ENCODE measurements around the gene FAM114A1. TPM values are rescaled to one million over a fixed set of nuclear protein-coding genes. Genes with fewer than 3 reads are reported as not detected.

The FAM114A1 gene
- total and polyA plus RNA-seq, 2 of the 8 experiments (the other 6 are each of a cell fraction or from before 2014, with no cell fraction given): 9.5 to 12.0 TPM

GRCh38 chr4:38994135-38994534, 126.5 kb downstream of the FAM114A1 start:
- no peaks in the 10 kb centered on the region for H3K79me1 ChIP-seq (ENCODE audit: low read depth, low read length)
- no peaks in the 10 kb centered on the region for H3K9me3 ChIP-seq (ENCODE audit: insufficient read depth in 2 of 2, low read depth in 1 of 2, low read length in 1 of 2)
- H2BK20ac ChIP-seq (ENCODE audit: low read length): no peak overlapping the region
- no peaks in the 10 kb centered on the region for H4K20me1 ChIP-seq (replicated peaks in 1 of 2; ENCODE audit: control insufficient read depth in 1 of 2, insufficient read depth in 2 of 2, low read length in 2 of 2)
- H3K27ac ChIP-seq (ENCODE audit: low read depth, low read length): no peak overlapping the region
- DNase-seq (ENCODE audit: low read depth in 1 of 2, low spot score in 2 of 2): no peak
- H3K14ac ChIP-seq (ENCODE audit: insufficient read length): no peak overlapping the region
- no peak for FAIRE-seq
- no peaks in the 10 kb centered on the region for H3K4me1 ChIP-seq (replicated peaks in 1 of 4; ENCODE audit: control insufficient read depth in 3 of 4, insufficient read depth in 4 of 4, low read length in 3 of 4)
- H3K18ac ChIP-seq (ENCODE audit: extremely low read depth, low read length): no peak overlapping the region
- H3K23ac ChIP-seq (ENCODE audit: insufficient read length): no peak overlapping the region
- H3K4me3 ChIP-seq (ENCODE audit: extremely low read depth in 1 of 4, insufficient read depth in 2 of 4, low read depth in 3 of 4, low read length in 4 of 4): no peak overlapping the region
- no peak overlapping the region for H3K4ac ChIP-seq (replicated peaks; ENCODE audit: insufficient read length, low read depth, low read length)
- H3K27me3 ChIP-seq (replicated peaks in 1 of 4; ENCODE audit: control insufficient read depth in 3 of 4, extremely low read depth in 1 of 4, insufficient read depth in 3 of 4, low read length in 3 of 4): no peaks in the 10 kb centered on the region
- no peak overlapping the region for H4K8ac ChIP-seq (ENCODE audit: extremely low read depth, insufficient read depth, low read length)
- no peak overlapping the region for H3K4me2 ChIP-seq (ENCODE audit: insufficient read depth in 1 of 2, low read depth in 2 of 2, low read length in 2 of 2)
- H2AK5ac ChIP-seq (ENCODE audit: low read depth, low read length): no peak overlapping the region
- 95% methylated on average over 4 of the region's 4 CpGs; no CpG with 5 or more reads in 1 of the 2 experiments for WGBS, 2 experiments (ENCODE audit: extremely low coverage in 1 of 2, insufficient coverage in 1 of 2, insufficient read length in 1 of 2, insufficient replicate concordance in 2 of 2, low coverage in 1 of 2, low lambda C conversion rate in 2 of 2, missing lambda C conversion rate in 1 of 2)
- H2AFZ ChIP-seq (ENCODE audit: low read length): no peak overlapping the region
- CTCF ChIA-PET (ENCODE audit: partially characterized antibody): interaction anchor here (0.7 to 1.3 kb wide), 6 partner anchors 29 to 785 kb away, joined by 3 to 6 read pairs (median 4); no protein-coding TSS in a partner anchor
- no peak overlapping the region for H2BK12ac ChIP-seq (ENCODE audit: low read depth, low read length)
- no peak overlapping the region for H4K91ac ChIP-seq (replicated peaks; ENCODE audit: insufficient read length, low read length)
- no peaks in the 10 kb centered on the region for H3K79me2 ChIP-seq (ENCODE audit: control insufficient read depth in 1 of 2, insufficient read depth in 2 of 2, low read length in 2 of 2)
- no peak overlapping the region for H2BK15ac ChIP-seq (ENCODE audit: low read length)
- POLR2A ChIA-PET (ENCODE audit: partially characterized antibody): no interaction called here
- no peaks in the 10 kb centered on the region for H3K23me2 ChIP-seq (ENCODE audit: low read depth, low read length)
- H3K56ac ChIP-seq (replicated peaks; ENCODE audit: insufficient read length, low read depth, low read length): no peak overlapping the region
- H3K36me3 ChIP-seq (ENCODE audit: control insufficient read depth in 2 of 4, insufficient read depth in 4 of 4, low read length in 3 of 4): no peaks in the 10 kb centered on the region
- no peak overlapping the region for H3K9ac ChIP-seq (replicated peaks in 1 of 4; ENCODE audit: extremely low read depth in 1 of 4, low read depth in 3 of 4, low read length in 3 of 4)
- no peak overlapping the region for H2BK5ac ChIP-seq (ENCODE audit: low read depth, low read length)
- no peak overlapping the region for H2BK120ac ChIP-seq (replicated peaks; ENCODE audit: low read depth, low read length)
- H4K5ac ChIP-seq (ENCODE audit: insufficient read length, low read depth, low read length): no peak overlapping the region
- TF ChIP-seq POLR2A (IDR thresholded peaks at IDR 0.05; ENCODE audit: control extremely low read depth in 1 of 2, low read depth in 2 of 2, low read length in 2 of 2) (no peak), TEAD4 (IDR thresholded peaks at IDR 0.05; ENCODE audit: low read depth, low read length) (no peak), TAF7 (optimal IDR thresholded peaks at IDR 0.05; ENCODE audit: borderline replicate concordance, low read depth, low read length) (no peak), JUND (IDR thresholded peaks at IDR 0.05; ENCODE audit: low read length) (no peak), NRF1 (IDR thresholded peaks at IDR 0.05; ENCODE audit: low read depth, low read length) (no peak), KDM1A (IDR thresholded peaks at IDR 0.05; ENCODE audit: borderline replicate concordance, low read length) (no peak), HDAC6 (IDR thresholded peaks at IDR 0.05; ENCODE audit: low read depth, low read length) (no peak), CHD2 (IDR thresholded peaks at IDR 0.05; ENCODE audit: low read length) (no peak), EZH2 (IDR thresholded peaks at IDR 0.05; ENCODE audit: low read depth, low read length, severe bottlenecking) (no peak), POLR2AphosphoS5 (IDR thresholded peaks at IDR 0.05; ENCODE audit: low read depth, low read length) (no peak), YY1 (IDR thresholded peaks at IDR 0.05; ENCODE audit: low read depth, low read length) (no peak)
- TF ChIP-seq, protein P1, sequence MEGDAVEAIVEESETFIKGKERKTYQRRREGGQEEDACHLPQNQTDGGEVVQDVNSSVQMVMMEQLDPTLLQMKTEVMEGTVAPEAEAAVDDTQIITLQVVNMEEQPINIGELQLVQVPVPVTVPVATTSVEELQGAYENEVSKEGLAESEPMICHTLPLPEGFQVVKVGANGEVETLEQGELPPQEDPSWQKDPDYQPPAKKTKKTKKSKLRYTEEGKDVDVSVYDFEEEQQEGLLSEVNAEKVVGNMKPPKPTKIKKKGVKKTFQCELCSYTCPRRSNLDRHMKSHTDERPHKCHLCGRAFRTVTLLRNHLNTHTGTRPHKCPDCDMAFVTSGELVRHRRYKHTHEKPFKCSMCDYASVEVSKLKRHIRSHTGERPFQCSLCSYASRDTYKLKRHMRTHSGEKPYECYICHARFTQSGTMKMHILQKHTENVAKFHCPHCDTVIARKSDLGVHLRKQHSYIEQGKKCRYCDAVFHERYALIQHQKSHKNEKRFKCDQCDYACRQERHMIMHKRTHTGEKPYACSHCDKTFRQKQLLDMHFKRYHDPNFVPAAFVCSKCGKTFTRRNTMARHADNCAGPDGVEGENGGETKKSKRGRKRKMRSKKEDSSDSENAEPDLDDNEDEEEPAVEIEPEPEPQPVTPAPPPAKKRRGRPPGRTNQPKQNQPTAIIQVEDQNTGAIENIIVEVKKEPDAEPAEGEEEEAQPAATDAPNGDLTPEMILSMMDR (IDR thresholded peaks at IDR 0.05; ENCODE audit: control extremely low read depth in 1 of 3, insufficient read depth in 1 of 3, low read depth in 1 of 3, low read length in 3 of 3): no peak
- TF ChIP-seq, protein P2, sequence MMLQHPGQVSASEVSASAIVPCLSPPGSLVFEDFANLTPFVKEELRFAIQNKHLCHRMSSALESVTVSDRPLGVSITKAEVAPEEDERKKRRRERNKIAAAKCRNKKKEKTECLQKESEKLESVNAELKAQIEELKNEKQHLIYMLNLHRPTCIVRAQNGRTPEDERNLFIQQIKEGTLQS (IDR thresholded peaks at IDR 0.05; ENCODE audit: insufficient read depth, low read depth, low read length): no peak

All from H1 (cell line).